Subcutaneous abdominal adipose tissue (tissue), 5 donors: ENCODE data around the gene URB2.
A peak's percentile ranks its signal among the peaks of the same experiment; 100 is the strongest.

Experiments
- H3K27ac ChIP-seq: one replicate; pipeline ENCODE4 v1.7.0; 2013; ENCODE audit warnings: low read depth, mild to moderate bottlenecking, inconsistent platforms, low read length, moderate library complexity
- H3K27me3 ChIP-seq, 5 donors: one replicate each; pipeline ENCODE4 v1.7.0; 2013; ENCODE audit warnings: low read length in 5 of 5, inconsistent platforms in 1 of 5; ENCODE audit not compliant: control insufficient read depth in 5 of 5, insufficient read depth in 4 of 5
- H3K36me3 ChIP-seq, 5 donors: one replicate each; pipeline ENCODE4 v1.7.0; 2013; ENCODE audit warnings: low read length in 5 of 5; ENCODE audit not compliant: control insufficient read depth in 5 of 5, insufficient read depth in 5 of 5
- H3K4me1 ChIP-seq, 5 donors: one replicate each; pipeline ENCODE4 v1.7.0; 2013; ENCODE audit warnings: low read length in 5 of 5, mild to moderate bottlenecking in 3 of 5, moderate library complexity in 1 of 5; ENCODE audit not compliant: control insufficient read depth in 5 of 5, insufficient read depth in 5 of 5
- H3K4me3 ChIP-seq, 5 donors: one replicate each; pipeline ENCODE4 v1.7.0; 2013; ENCODE audit warnings: low read length in 5 of 5, low read depth in 1 of 5
- H3K9ac ChIP-seq, 5 donors: one replicate each; pipeline ENCODE4 v1.7.0; 2013; ENCODE audit warnings: low read length in 5 of 5, mild to moderate bottlenecking in 4 of 5, moderate library complexity in 3 of 5
- H3K9me3 ChIP-seq, 5 donors: one replicate each; pipeline ENCODE4 v1.7.0; 2013; ENCODE audit warnings: low read length in 5 of 5; ENCODE audit not compliant: control insufficient read depth in 5 of 5
- donor health status: healthy.
- donor health status: healthy.
- donor health status: healthy.
- donor health status: healthy.
- donor health status: healthy.

URB2 gene

DNA sequence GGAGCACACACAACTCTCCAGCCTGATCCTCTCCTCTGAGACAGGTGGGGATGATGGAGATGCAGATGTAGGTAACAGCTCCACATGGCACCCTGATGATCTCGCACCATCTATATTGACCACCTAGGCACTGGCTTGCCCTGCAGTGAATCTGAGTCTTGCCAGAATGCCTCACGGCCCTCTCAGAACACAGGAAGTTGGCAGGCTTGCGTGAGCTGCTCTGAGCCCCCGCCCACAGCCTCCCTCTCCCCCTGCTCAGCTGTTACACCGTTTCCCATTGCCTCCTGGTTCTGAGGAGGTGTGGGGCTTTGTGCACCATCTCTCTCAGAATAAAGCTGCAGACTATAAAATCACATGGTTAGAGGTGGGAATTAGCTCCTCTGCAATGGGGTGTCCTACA lies 48.0 kb downstream of the URB2 start:
- Histone ChIP-seq H3K27me3 (no peaks in the 10 kb centered on the region), H3K4me3 (no peak overlapping the region), H3K4me1 (peaks cover 0 to 7% (median 6%) of the 10 kb centered on the region in 5 donors), H3K9me3 (no peaks in the 10 kb centered on the region), H3K9ac (no peak overlapping the region), H3K27ac (no peak overlapping the region), H3K36me3 (no peaks in the 10 kb centered on the region)

DNA sequence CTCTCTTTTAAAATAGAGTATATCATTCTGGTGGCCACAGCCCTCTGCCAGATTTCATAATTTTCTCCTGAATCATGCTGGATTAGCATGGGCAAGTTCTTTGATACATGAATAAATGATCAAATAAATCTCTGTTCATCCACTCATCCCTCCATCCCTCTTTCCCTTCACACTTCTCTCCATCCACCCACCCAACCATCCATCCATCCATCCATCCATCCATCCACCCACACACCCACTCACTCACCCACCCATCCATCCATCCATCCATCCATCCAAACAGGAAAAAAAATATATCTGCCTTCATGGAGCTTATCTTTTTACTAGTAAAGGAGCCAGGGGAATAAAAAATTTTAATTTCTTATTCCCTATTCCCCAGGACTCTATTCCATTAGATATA lies 49.3 kb downstream of the URB2 start:
- H3K27ac ChIP-seq: no peak overlapping the region
- H3K9ac ChIP-seq: no peak overlapping the region
- no peaks in the 10 kb centered on the region for H3K9me3 ChIP-seq
- no peak overlapping the region for H3K4me3 ChIP-seq
- no peaks in the 10 kb centered on the region for H3K36me3 ChIP-seq
- H3K4me1 ChIP-seq: no peaks in the 10 kb centered on the region
- H3K27me3 ChIP-seq: no peaks in the 10 kb centered on the region

DNA sequence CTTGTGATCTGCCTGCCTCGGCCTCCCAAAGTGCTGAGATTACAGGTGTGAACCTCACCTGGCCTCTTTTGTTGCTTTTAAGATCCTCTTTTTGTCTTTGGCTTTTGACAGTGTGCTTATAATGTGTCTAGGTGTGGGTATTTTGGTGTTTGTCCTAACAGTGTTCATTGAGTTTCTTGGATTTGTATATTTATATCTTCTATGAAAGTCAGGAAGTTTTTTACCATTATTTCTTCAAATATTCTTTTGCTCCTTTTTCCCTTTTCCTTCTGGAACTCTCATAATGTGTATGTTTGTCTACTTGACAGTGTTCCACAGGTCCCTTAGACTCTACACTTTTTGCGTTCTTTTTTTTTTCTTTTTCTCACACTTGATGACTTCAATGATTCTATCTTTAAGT lies 59.1 kb downstream of the URB2 start:
- Histone ChIP-seq H3K9me3 (peaks cover 0 to 16% (median 8%) of the 10 kb centered on the region in 5 donors), H3K9ac (no peak overlapping the region), H3K27ac (no peak overlapping the region), H3K36me3 (no peaks in the 10 kb centered on the region), H3K4me3 (no peak overlapping the region), H3K27me3 (no peaks in the 10 kb centered on the region), H3K4me1 (no peaks in the 10 kb centered on the region)

DNA sequence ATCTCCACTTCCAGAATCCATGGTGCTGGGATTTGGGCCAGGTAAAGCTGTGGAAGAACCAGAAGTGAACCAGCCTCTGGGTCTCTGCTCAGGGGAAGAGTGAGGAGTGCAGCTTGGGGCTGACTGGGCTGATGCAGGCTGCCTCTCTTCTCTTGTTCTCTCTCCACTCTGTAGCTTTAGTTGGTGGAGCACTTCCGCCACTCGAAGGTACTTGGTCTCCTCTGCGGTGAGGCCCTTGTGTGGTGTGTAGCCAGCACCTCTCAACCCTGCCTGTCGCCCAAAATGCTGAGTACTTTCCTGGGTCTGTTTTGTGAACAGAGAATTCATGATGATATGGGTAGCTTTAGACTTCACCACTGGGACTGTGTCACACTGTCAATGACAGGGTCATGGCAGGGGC lies 63.2 kb downstream of the URB2 start:
- H3K27me3 ChIP-seq: no peaks in the 10 kb centered on the region
- no peak overlapping the region for H3K27ac ChIP-seq
- no peak overlapping the region for H3K4me3 ChIP-seq
- H3K36me3 ChIP-seq: no peaks in the 10 kb centered on the region
- H3K9me3 ChIP-seq: peaks cover 0 to 16% (median 8%) of the 10 kb centered on the region in 5 donors
- no peak overlapping the region for H3K9ac ChIP-seq
- H3K4me1 ChIP-seq: peaks cover 7 to 15% (median 14%) of the 10 kb centered on the region in 5 donors

DNA sequence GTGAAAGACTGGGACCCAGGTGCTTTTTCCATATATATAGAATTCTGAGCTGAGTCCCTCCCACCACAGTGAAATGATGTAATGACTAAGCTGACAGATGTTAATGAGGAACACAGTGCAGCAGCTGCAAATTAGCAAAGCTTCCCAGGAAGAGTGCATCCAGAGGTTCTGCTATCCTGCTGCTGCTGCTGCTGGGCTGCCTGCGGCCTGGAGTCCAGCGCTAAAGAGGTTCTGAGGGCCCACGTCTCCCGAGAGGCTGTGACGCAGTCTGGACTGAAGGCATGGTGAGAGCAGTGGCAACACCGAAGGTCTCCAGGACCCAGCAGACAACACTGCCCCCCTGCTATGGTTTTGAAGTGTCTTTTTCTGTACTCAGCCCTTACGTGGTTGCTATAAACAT lies 63.9 kb downstream of the URB2 start:
- Histone ChIP-seq H3K4me1 (peaks cover 7 to 21% (median 20%) of the 10 kb centered on the region in 5 donors), H3K9me3 (peaks cover 0 to 11% (median 4%) of the 10 kb centered on the region in 5 donors), H3K9ac (no peak overlapping the region)

DNA sequence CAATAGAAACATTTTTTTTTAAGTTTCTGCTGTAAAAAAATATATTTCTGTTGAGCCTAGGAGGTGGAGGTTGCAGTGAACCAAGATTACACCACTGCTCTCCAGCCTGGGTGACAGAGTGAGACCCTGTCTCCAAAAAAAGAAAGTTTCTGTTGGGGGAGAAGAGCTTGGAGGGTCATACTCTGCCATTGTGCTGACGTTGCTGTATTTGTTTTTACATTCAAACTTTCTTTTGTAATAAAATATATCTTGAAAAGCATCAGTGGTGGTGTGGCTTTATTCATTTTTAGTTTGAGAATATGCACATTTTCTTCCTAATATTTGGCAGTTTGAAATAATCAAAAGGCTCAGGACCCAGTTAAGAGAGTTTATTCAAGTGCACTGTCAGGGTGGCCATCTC lies 64.6 kb downstream of the URB2 start:
- Histone ChIP-seq H3K27me3 (no peaks in the 10 kb centered on the region), H3K4me3 (no peak overlapping the region), H3K36me3 (no peaks in the 10 kb centered on the region), H3K4me1 (peaks cover 7 to 22% (median 21%) of the 10 kb centered on the region in 5 donors), H3K9ac (no peak overlapping the region), H3K27ac (no peak overlapping the region), H3K9me3 (peaks cover 0 to 7% (median 0%) of the 10 kb centered on the region in 5 donors)

More for the DNA sequence above, 63.9 kb downstream of the URB2 start:
- Histone ChIP-seq H3K27ac (no peak overlapping the region), H3K4me3 (no peak overlapping the region), H3K36me3 (no peaks in the 10 kb centered on the region), H3K27me3 (no peaks in the 10 kb centered on the region)

DNA sequence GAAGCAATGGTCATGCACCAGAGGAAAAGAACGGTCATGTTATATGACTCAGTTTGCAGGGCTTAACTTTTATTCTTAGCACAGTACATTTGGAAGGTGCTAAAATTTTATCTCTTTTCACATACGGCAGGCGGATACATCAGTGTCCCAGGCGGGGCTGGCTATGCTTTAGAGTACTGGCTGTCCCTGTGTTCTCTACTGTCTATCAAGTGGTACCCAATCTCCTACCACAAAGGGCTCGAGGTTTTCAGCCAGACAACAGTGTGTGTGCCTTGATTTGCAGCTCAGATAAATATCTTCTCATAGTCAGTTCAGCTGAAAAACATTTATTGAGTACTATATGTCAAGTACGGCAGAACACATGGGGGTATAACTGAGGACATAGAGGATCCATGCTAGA lies 65.3 kb downstream of the URB2 start:
- H3K36me3 ChIP-seq: no peaks in the 10 kb centered on the region
- H3K9me3 ChIP-seq: no peaks in the 10 kb centered on the region
- no peak overlapping the region for H3K27ac ChIP-seq
- no peak overlapping the region for H3K9ac ChIP-seq
- no peak overlapping the region for H3K4me3 ChIP-seq
- peaks cover 7 to 22% (median 21%) of the 10 kb centered on the region in 5 donors for H3K4me1 ChIP-seq
- no peaks in the 10 kb centered on the region for H3K27me3 ChIP-seq

DNA sequence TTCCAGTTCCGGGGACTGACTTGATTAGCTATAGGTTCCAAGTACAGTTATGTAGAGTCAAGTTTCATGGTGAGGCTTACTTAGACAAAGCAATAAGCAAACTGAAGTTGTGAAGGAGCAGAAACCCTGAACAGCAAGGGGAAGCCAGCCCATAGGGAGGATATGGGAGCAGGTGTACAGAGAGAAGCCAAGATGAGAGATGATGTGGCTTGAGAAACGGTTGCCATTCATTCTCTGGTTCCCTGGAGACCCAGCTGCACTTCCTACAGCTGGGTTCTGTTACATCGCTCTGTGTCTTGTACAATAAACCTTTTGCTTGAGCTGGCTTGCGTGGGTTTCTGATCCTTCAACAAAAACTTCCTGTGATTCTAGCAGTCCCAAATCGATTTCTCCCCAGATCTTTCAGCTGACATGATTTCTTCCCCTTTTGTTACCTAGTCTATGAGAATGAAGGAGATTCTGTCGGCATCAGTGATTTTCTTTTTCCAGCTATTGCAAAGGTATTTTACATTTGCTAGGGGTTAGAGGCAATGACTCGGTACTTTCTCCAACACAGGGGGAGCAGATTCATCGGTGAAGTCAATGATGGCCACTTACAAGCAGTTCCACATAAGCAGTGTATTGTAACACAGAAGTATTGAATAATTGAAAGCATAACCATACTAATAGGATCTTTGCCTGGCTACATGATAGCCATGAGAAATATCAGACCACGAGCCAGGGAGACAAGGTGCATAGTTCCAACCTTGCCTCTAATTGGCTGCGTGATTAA lies 67.3 kb downstream of the URB2 start:
- Histone ChIP-seq H3K9ac (peak overlapping the region in 1 of 5 donors; percentile 21), H3K9me3 (no peaks in the 10 kb centered on the region), H3K4me1 (peaks cover 7 to 22% (median 21%) of the 10 kb centered on the region in 5 donors), H3K27ac (peak overlapping the region; percentile 57), H3K4me3 (no peak overlapping the region), H3K36me3 (no peaks in the 10 kb centered on the region), H3K27me3 (no peaks in the 10 kb centered on the region)

DNA sequence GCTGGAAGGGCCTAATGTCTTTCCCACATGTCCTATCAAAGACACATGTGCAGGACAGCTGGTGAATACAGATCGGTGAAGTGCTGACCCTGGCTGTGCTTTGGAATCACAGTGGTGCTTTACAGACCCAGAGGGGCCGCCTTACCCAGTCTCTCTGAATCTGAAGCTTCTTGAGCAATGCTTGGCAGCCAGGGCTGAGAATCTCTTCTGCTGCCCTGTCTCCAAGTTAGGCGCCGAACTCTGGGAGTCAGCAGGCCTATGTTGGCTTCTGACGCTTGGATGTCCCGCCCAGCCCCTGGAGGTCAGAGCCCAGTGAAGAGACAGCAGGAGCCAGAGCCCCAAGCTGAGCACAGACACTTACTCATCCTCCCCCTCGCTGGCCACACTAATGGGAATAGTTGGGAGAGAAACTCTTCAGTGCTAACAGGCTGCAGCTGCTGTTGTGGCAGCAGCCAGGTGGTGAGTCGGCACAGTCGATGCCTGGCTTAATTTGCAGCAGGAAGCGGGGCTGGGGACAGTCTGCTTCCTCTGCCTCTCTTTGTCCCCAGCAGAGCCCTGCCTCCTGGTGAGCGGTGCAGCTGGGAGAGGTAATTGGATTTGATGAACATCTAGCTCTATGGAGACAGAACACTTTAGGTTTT lies 68.1 kb downstream of the URB2 start:
- H3K36me3 ChIP-seq: no peaks in the 10 kb centered on the region
- H3K9ac ChIP-seq: peak overlapping the region in 2 of 5 donors; percentile 21 to 51
- H3K27me3 ChIP-seq: no peaks in the 10 kb centered on the region
- H3K4me3 ChIP-seq: no peak overlapping the region
- peak overlapping the region; percentile 57 for H3K27ac ChIP-seq
- peaks cover 7 to 22% (median 21%) of the 10 kb centered on the region in 5 donors for H3K4me1 ChIP-seq
- H3K9me3 ChIP-seq: no peaks in the 10 kb centered on the region

DNA sequence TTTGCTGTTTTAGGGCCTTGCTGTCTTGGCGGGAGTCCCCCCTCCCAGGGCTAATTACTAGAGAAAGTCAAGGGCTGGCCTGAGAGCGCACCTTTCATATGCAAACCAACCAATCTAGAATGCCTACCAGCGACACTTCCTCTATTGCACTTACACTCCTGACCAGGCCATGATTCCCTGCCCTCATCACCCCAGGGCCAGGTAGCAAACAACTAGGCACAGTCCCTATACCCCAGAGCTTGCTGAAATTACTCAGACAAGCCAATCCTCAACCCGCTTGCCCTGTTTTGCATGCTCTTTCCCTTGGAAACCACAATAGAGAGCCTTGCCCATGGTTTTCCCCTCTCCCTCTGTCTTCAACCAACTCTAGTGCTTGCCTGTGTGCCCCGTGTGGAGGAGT lies 70.3 kb downstream of the URB2 start:
- Histone ChIP-seq H3K27ac (no peak overlapping the region), H3K9me3 (no peaks in the 10 kb centered on the region), H3K9ac (no peak overlapping the region), H3K36me3 (no peaks in the 10 kb centered on the region), H3K27me3 (no peaks in the 10 kb centered on the region), H3K4me3 (no peak overlapping the region), H3K4me1 (peaks cover 7 to 31% (median 30%) of the 10 kb centered on the region in 5 donors)
